ENCODE results near the gene ABCA3. TPM values are rescaled to one million over a fixed set of nuclear protein-coding genes. Genes with fewer than 3 reads are reported as not detected.

Gene ABCA3
- total RNA-seq, 2 donors from 2014 or later, result 8.2 to 24.7 TPM

GRCh38 chr16:2341456-2342447 lies 1.2 kb upstream of the ABCA3 start:
- DNase-seq (ENCODE audit: low spot score), result no peak
- WGBS, result 26% methylated on average over 45 of the region's 77 CpGs
- H3K27me3 ChIP-seq (replicated peaks; ENCODE audit: insufficient read depth), result no peaks in the 10 kb centered on the region
- no peaks in the 10 kb centered on the region for H3K36me3 ChIP-seq
- no peaks in the 10 kb centered on the region for H3K4me1 ChIP-seq (replicated peaks)
- H3K4me3 ChIP-seq, result no peak overlapping the region
- H3K27ac ChIP-seq, result no peak overlapping the region
- H3K9me3 ChIP-seq, result no peaks in the 10 kb centered on the region
- intact Hi-C loops (cut with DNase I), result loop anchor here (2.0 kb wide), 1 partner anchor 159 kb away; no protein-coding TSS in a partner anchor
- TF ChIP-seq, protein P1, sequence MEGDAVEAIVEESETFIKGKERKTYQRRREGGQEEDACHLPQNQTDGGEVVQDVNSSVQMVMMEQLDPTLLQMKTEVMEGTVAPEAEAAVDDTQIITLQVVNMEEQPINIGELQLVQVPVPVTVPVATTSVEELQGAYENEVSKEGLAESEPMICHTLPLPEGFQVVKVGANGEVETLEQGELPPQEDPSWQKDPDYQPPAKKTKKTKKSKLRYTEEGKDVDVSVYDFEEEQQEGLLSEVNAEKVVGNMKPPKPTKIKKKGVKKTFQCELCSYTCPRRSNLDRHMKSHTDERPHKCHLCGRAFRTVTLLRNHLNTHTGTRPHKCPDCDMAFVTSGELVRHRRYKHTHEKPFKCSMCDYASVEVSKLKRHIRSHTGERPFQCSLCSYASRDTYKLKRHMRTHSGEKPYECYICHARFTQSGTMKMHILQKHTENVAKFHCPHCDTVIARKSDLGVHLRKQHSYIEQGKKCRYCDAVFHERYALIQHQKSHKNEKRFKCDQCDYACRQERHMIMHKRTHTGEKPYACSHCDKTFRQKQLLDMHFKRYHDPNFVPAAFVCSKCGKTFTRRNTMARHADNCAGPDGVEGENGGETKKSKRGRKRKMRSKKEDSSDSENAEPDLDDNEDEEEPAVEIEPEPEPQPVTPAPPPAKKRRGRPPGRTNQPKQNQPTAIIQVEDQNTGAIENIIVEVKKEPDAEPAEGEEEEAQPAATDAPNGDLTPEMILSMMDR (IDR thresholded peaks at IDR 0.05), result no peak
- TF ChIP-seq POLR2AphosphoS5 (IDR thresholded peaks at IDR 0.05), result no peak
- TF ChIP-seq POLR2A (IDR thresholded peaks at IDR 0.05), result no peak

DNA sequence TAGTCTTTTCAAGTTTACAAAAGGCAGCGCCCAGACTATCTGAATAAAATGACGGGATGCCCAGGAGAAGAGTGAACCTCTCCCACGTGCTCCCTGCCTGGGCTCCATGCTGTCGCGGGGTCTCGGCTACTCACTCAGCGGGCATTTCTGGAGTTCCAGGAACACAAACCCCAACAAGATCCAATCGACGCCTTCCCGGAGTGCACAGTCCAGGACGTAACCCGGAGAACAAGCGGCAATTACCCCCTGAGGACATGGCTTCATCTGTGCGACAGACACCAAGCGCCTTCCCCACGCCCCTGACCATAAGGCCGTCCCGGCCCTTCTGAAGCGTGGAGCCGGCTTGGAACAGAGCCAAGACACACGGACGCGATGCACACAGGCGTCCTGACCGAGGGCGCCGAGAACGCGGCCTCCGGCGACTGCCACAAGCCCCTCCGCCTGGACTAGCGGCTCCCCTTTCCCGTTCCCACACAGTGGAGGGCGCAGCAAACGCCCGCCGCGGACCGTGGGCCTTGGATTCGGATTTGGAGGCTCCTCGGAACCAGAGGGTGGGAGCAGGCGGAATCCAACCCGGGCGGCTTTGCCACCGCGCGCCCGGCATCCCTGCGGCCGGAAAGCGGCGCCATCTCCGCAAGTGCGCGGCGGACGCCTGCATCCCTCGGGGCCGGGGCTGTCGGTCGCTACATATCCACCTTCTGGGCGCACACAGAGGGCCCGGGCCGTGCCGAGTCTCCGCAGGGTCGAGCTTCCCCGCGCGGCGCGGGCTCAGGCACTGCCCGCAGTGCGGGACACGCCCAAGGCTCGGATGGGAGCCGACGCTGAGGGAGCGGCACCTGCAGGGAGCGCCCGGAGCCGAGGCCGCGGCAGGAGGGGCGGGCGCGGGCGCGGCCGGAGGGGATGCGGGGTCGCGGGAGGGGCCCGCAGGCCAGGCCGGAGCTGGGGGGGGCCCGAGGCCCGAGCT lies 725 bp downstream of the ABCA3 start:
- Histone ChIP-seq H3K4me3 (peak overlapping the region; percentile 62 to 73), H3K9me3 (no peaks in the 10 kb centered on the region), H3K27me3 (replicated peaks; ENCODE audit: insufficient read depth) (no peaks in the 10 kb centered on the region), H3K4me1 (replicated peaks) (no peaks in the 10 kb centered on the region), H3K27ac (peak overlapping the region in 1 of 2 donors; percentile 44), H3K36me3 (no peaks in the 10 kb centered on the region)
- WGBS, result 5% methylated on average over 77 of the region's 98 CpGs
- intact Hi-C loops (cut with DNase I), result loop anchor here (2.0 to 5.0 kb wide), 2 partner anchors 87 to 161 kb away; partner anchors contain the start of gene CCNF
- TF ChIP-seq, protein P1 (IDR thresholded peaks at IDR 0.05), result peak in 1 of 4 experiments; percentile 7
- no peak for TF ChIP-seq POLR2AphosphoS5 (IDR thresholded peaks at IDR 0.05)
- no peak for TF ChIP-seq POLR2A (IDR thresholded peaks at IDR 0.05)
- peak; percentile 33 for DNase-seq (ENCODE audit: low spot score)

- Histone ChIP-seq H3K27me3 (replicated peaks; ENCODE audit: insufficient read depth) (no peaks in the 10 kb centered on the region), H3K4me1 (replicated peaks) (no peaks in the 10 kb centered on the region), H3K36me3 (no peaks in the 10 kb centered on the region), H3K27ac (no peak overlapping the region), H3K4me3 (no peak overlapping the region), H3K9me3 (no peaks in the 10 kb centered on the region)
- intact Hi-C loops (cut with DNase I), result loop anchor here (5.0 kb wide), 1 partner anchor 90 kb away; the partner anchor contains the start of gene CCNF
- DNase-seq (ENCODE audit: low spot score), result no peak
- no peak for TF ChIP-seq POLR2AphosphoS5 (IDR thresholded peaks at IDR 0.05)
- TF ChIP-seq, protein P1 (IDR thresholded peaks at IDR 0.05), result no peak
- TF ChIP-seq POLR2A (IDR thresholded peaks at IDR 0.05), result no peak
- WGBS, result 86% methylated on average over 15 of the region's 15 CpGs
Measured at GRCh38 chr16:2337431-2338296, 2.9 kb downstream of the ABCA3 start.

- intact Hi-C loops (cut with DNase I), result loop anchor here (5.0 kb wide), 1 partner anchor 92 kb away; the partner anchor contains the start of gene CCNF
- H3K27ac ChIP-seq, result no peak overlapping the region
- H3K27me3 ChIP-seq (replicated peaks; ENCODE audit: insufficient read depth), result no peaks in the 10 kb centered on the region
- DNase-seq (ENCODE audit: low spot score), result no peak
- H3K4me1 ChIP-seq (replicated peaks), result no peaks in the 10 kb centered on the region
- TF ChIP-seq POLR2AphosphoS5 (IDR thresholded peaks at IDR 0.05) (no peak), POLR2A (IDR thresholded peaks at IDR 0.05) (no peak)
- TF ChIP-seq, protein P1 (IDR thresholded peaks at IDR 0.05), result no peak
- H3K4me3 ChIP-seq, result no peak overlapping the region
- H3K36me3 ChIP-seq, result no peaks in the 10 kb centered on the region
- WGBS, result 85% methylated on average over 8 of the region's 8 CpGs
- H3K9me3 ChIP-seq, result no peaks in the 10 kb centered on the region
Measured at GRCh38 chr16:2335286-2335895, 5.1 kb downstream of the ABCA3 start.

Data from prostate gland (tissue), 2 donors.